DND-41 (cell line): ENCODE results near the gene ABCD3.

Source experiments
- EZH2 ChIP-seq: IDR thresholded peaks from 3 replicates; pipeline ENCODE4 v1.6.1; 2012; ENCODE audit warnings: borderline replicate concordance, low read depth, mild to moderate bottlenecking, moderate library complexity, low read length, inconsistent platforms; ENCODE audit not compliant: severe bottlenecking
- TF ChIP-seq, protein P1 (sequence below): IDR thresholded peaks from 2 replicates; pipeline ENCODE4 v1.5.1; 2012; ENCODE audit warnings: borderline replicate concordance, low read length, moderate library complexity, mild to moderate bottlenecking; ENCODE audit not compliant: poor library complexity, severe bottlenecking; ENCODE audit errors: extremely low read depth

DNA sequence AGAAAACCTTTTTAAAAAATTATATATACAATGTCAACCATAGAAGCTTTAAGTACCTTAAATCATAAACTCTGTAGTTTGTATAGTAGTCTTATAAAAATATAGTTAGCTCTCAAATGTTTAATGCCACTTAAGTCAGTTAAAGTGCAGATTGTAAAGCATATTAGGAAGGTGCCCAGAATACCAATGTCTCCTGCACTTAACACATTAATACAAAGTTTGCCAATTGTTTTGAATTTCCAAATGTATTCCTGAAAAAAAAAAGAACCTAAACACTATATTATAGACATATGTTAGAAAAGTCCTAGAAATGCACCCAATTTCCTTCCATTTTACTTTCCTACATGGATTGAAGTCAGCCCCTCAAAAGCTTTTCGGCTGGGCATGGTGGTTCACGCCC, 111.2 kb downstream of the ABCD3 start:
- TF ChIP-seq, protein P1, sequence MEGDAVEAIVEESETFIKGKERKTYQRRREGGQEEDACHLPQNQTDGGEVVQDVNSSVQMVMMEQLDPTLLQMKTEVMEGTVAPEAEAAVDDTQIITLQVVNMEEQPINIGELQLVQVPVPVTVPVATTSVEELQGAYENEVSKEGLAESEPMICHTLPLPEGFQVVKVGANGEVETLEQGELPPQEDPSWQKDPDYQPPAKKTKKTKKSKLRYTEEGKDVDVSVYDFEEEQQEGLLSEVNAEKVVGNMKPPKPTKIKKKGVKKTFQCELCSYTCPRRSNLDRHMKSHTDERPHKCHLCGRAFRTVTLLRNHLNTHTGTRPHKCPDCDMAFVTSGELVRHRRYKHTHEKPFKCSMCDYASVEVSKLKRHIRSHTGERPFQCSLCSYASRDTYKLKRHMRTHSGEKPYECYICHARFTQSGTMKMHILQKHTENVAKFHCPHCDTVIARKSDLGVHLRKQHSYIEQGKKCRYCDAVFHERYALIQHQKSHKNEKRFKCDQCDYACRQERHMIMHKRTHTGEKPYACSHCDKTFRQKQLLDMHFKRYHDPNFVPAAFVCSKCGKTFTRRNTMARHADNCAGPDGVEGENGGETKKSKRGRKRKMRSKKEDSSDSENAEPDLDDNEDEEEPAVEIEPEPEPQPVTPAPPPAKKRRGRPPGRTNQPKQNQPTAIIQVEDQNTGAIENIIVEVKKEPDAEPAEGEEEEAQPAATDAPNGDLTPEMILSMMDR, result no peak
- no peak for TF ChIP-seq EZH2
